GM23338 (cell line): Measurements from ENCODE around the gene TMEM247. TPM values are rescaled to one million over a fixed set of nuclear protein-coding genes. Genes with fewer than 3 reads are reported as not detected.

ENCODE experiments used
- ATAC-seq: fragments of 200-7000 bp; cut with Tn5 transposase; 3 replicates; pipeline ENCODE4 v1.9.1; 2020
- DNase-seq: peaks from one replicate; pipeline ENCODE4 v3.0.0-alpha.2; 2015; ENCODE audit warnings: low spot score
- H2AFZ ChIP-seq: fragments of 200-600 bp; sonication (generic); 2 replicates; pipeline ENCODE4 v1.8.0; 2016; ENCODE audit warnings: antibody characterized with exemption, mild to moderate bottlenecking, moderate library complexity
- H3F3A ChIP-seq: fragments of 200-600 bp; sonication (generic); replicated peaks from 2 replicates; pipeline ENCODE4 v1.8.0; 2017; ENCODE audit warnings: antibody characterized with exemption, mixed run types, low read depth
- H3K27ac ChIP-seq: fragments of 200-600 bp; sonication (generic); 2 replicates; pipeline ENCODE4 v1.6.1; 2016; ENCODE audit warnings: low read depth
- H3K27me3 ChIP-seq: fragments of 200-600 bp; sonication (generic); 2 replicates; pipeline ENCODE4 v1.8.0; 2016; ENCODE audit warnings: mild to moderate bottlenecking, mixed run types, moderate library complexity; ENCODE audit not compliant: insufficient read depth
- H3K36me3 ChIP-seq: fragments of 200-600 bp; sonication (generic); 2 replicates; pipeline ENCODE4 v1.8.0; 2016; ENCODE audit warnings: mild to moderate bottlenecking; ENCODE audit not compliant: insufficient read depth
- H3K4me1 ChIP-seq: fragments of 200-600 bp; sonication (generic); 2 replicates; pipeline ENCODE4 v1.8.0; 2016; ENCODE audit warnings: mild to moderate bottlenecking, moderate library complexity; ENCODE audit not compliant: insufficient read depth
- H3K4me2 ChIP-seq: fragments of 200-600 bp; sonication (generic); 2 replicates; pipeline ENCODE4 v1.7.1; 2017; ENCODE audit warnings: mixed run types
- H3K4me3 ChIP-seq: fragments of 200-600 bp; sonication (generic); 2 replicates; pipeline ENCODE4 v1.6.1; 2016; ENCODE audit warnings: mixed run types
- H3K79me2 ChIP-seq: fragments of 200-600 bp; sonication (generic); replicated peaks from 2 replicates; pipeline ENCODE4 v1.8.0; 2017; ENCODE audit warnings: mild to moderate bottlenecking; ENCODE audit not compliant: insufficient read depth
- H3K9me2 ChIP-seq: fragments of 200-600 bp; sonication (generic); 2 replicates; pipeline ENCODE4 v1.8.0; 2017; ENCODE audit not compliant: insufficient read depth
- H4K20me1 ChIP-seq: fragments of 200-600 bp; sonication (generic); replicated peaks from 2 replicates; pipeline ENCODE4 v1.8.0; 2017; ENCODE audit warnings: mild to moderate bottlenecking; ENCODE audit not compliant: insufficient read depth
- H3K27ac Mint-ChIP-seq: 2 replicates; pipeline ENCODE4 v1.8.0; 2020; ENCODE audit warnings: inconsistent platforms, mild to moderate bottlenecking, moderate library complexity, mixed read lengths
- H3K27me3 Mint-ChIP-seq: 3 replicates; pipeline ENCODE4 v1.8.0; 2022; ENCODE audit warnings: low read depth, mild to moderate bottlenecking, moderate library complexity, mixed read lengths, inconsistent platforms; ENCODE audit not compliant: insufficient read depth, poor library complexity
- H3K36me3 Mint-ChIP-seq: 3 replicates; pipeline ENCODE4 v1.8.0; 2021; ENCODE audit warnings: low read depth, mild to moderate bottlenecking, inconsistent platforms, moderate library complexity, mixed read lengths
- H3K4me1 Mint-ChIP-seq: 3 replicates; pipeline ENCODE4 v1.8.0; 2020; ENCODE audit warnings: mild to moderate bottlenecking, inconsistent platforms, mixed read lengths
- H3K4me3 Mint-ChIP-seq: 3 replicates; pipeline ENCODE4 v1.8.0; 2021; ENCODE audit warnings: moderate library complexity, mild to moderate bottlenecking, inconsistent platforms, mixed read lengths
- H3K9me3 Mint-ChIP-seq: 3 replicates; pipeline ENCODE4 v1.8.0; 2020; ENCODE audit warnings: moderate library complexity, mild to moderate bottlenecking, inconsistent platforms, mixed read lengths
- CREB1 ChIP-seq: fragments of 250-450 bp; sonication (Bioruptor Pico); IDR thresholded peaks from 2 replicates; pipeline ENCODE4 v1.5.0; 2020; ENCODE audit warnings: low read depth, mild to moderate bottlenecking, moderate library complexity
- EZH2 ChIP-seq: fragments of 200-600 bp; sonication (generic); IDR thresholded peaks from one replicate; pipeline ENCODE4 v1.8.0; 2017; ENCODE audit warnings: antibody characterized with exemption, mild to moderate bottlenecking, low read depth; ENCODE audit not compliant: unreplicated experiment
- EZH2phosphoT487 ChIP-seq: fragments of 200-600 bp; sonication (generic); IDR thresholded peaks from one replicate; pipeline ENCODE4 v1.8.1; 2018; ENCODE audit warnings: antibody characterized with exemption; ENCODE audit not compliant: unreplicated experiment
- JUNB ChIP-seq: IDR thresholded peaks from one replicate; pipeline ENCODE4 v1.6.1; 2016; ENCODE audit warnings: antibody characterized with exemption; ENCODE audit not compliant: unreplicated experiment
- NANOG ChIP-seq: IDR thresholded peaks from 2 replicates; pipeline ENCODE4 v1.6.1; 2016; ENCODE audit warnings: antibody characterized with exemption, borderline replicate concordance
- POLR2AphosphoS5 ChIP-seq: IDR thresholded peaks from 2 replicates; pipeline ENCODE4 v1.6.1; 2016; ENCODE audit warnings: antibody characterized with exemption, low read depth
- STAT1 ChIP-seq: IDR thresholded peaks from one replicate; pipeline ENCODE4 v1.6.1; 2016; ENCODE audit warnings: antibody characterized with exemption; ENCODE audit not compliant: unreplicated experiment
- ZNF114 ChIP-seq: fragments of 250-450 bp; sonication (Bioruptor Pico); IDR thresholded peaks from 2 replicates; pipeline ENCODE4 v1.5.0; 2020; ENCODE audit warnings: mild to moderate bottlenecking, moderate library complexity
- ZNF331 ChIP-seq: fragments of 250-450 bp; sonication (Bioruptor Pico); IDR thresholded peaks from 2 replicates; pipeline ENCODE4 v1.5.0; 2020; ENCODE audit warnings: low read depth, mild to moderate bottlenecking, moderate library complexity
- polyA plus RNA-seq: library from polyadenylated mRNA; unstranded; fragments of >200 nt; fragmentation: Nextera tagmentation; extraction: Ambion mirVana; gene quantifications from 2 replicates; pipeline ENCODE4 v1.2.1, GENCODE V29; 2016
- total RNA-seq: library from RNA; depleted of rRNA; stranded (reverse); fragments of >200 nt; shearing (Covaris generic); gene quantifications from 2 replicates; pipeline ENCODE4 v1.2.3, GENCODE V29; 2014
- TF ChIP-seq, protein P1 (sequence below), 2 experiments: fragments of 200-600 bp in 1 of 2; sonication (generic) in 1 of 2; conservative IDR thresholded peaks; 2 replicates each; pipeline versions ENCODE4 v1.5.1 to v1.6.1; 2016 to 2017; ENCODE audit warnings: antibody characterized with exemption in 2 of 2, low read depth in 2 of 2, mild to moderate bottlenecking in 2 of 2, moderate library complexity in 1 of 2
- TF ChIP-seq, protein P2 (sequence below): IDR thresholded peaks from 2 replicates; pipeline ENCODE4 v1.6.1; 2016; ENCODE audit warnings: antibody characterized with exemption
- TF ChIP-seq, protein P3 (sequence below): fragments of 250-450 bp; sonication (Bioruptor Pico); IDR thresholded peaks from 2 replicates; pipeline ENCODE4 v1.5.0; 2020; ENCODE audit warnings: mild to moderate bottlenecking, moderate library complexity
- TF ChIP-seq, protein P4 (sequence below): IDR thresholded peaks from one replicate; pipeline ENCODE4 v1.6.1; 2018; ENCODE audit warnings: antibody characterized with exemption; ENCODE audit not compliant: unreplicated experiment

Gene TMEM247
- total and polyA plus RNA-seq, 2 experiments from 2014 or later: not detected

DNA sequence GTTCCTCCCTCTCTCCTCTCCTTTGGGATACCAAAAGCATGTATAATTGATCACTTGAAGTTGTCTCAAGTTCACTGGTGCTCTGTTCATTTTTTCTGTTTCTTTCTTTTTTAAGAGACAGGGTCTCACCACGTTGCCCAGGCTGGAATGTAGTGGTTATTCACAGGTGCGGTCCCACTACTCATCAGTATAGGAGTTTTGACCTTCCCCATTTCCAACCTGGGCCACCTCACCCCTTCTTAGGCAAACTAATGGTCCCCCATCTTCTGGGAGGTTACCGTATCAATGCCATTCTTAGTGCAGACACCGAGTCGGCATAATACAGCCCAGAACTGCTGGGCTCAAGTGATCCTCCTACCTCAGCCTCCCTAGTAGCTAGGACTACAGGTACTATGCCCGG, 31.3 kb upstream of the TMEM247 start:
- TF ChIP-seq, protein P1, sequence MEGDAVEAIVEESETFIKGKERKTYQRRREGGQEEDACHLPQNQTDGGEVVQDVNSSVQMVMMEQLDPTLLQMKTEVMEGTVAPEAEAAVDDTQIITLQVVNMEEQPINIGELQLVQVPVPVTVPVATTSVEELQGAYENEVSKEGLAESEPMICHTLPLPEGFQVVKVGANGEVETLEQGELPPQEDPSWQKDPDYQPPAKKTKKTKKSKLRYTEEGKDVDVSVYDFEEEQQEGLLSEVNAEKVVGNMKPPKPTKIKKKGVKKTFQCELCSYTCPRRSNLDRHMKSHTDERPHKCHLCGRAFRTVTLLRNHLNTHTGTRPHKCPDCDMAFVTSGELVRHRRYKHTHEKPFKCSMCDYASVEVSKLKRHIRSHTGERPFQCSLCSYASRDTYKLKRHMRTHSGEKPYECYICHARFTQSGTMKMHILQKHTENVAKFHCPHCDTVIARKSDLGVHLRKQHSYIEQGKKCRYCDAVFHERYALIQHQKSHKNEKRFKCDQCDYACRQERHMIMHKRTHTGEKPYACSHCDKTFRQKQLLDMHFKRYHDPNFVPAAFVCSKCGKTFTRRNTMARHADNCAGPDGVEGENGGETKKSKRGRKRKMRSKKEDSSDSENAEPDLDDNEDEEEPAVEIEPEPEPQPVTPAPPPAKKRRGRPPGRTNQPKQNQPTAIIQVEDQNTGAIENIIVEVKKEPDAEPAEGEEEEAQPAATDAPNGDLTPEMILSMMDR (conservative IDR thresholded peaks at IDR 0.05; ENCODE audit: low read depth in 2 of 2): no peak
- TF ChIP-seq, protein P2, sequence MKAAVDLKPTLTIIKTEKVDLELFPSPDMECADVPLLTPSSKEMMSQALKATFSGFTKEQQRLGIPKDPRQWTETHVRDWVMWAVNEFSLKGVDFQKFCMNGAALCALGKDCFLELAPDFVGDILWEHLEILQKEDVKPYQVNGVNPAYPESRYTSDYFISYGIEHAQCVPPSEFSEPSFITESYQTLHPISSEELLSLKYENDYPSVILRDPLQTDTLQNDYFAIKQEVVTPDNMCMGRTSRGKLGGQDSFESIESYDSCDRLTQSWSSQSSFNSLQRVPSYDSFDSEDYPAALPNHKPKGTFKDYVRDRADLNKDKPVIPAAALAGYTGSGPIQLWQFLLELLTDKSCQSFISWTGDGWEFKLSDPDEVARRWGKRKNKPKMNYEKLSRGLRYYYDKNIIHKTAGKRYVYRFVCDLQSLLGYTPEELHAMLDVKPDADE: no peak
- TF ChIP-seq STAT1: no peak
- TF ChIP-seq EZH2: no peak
- TF ChIP-seq EZH2phosphoT487: no peak
- no peak for TF ChIP-seq NANOG
- TF ChIP-seq ZNF331 (CRISPR knock-in tag): no peak
- TF ChIP-seq, protein P3, sequence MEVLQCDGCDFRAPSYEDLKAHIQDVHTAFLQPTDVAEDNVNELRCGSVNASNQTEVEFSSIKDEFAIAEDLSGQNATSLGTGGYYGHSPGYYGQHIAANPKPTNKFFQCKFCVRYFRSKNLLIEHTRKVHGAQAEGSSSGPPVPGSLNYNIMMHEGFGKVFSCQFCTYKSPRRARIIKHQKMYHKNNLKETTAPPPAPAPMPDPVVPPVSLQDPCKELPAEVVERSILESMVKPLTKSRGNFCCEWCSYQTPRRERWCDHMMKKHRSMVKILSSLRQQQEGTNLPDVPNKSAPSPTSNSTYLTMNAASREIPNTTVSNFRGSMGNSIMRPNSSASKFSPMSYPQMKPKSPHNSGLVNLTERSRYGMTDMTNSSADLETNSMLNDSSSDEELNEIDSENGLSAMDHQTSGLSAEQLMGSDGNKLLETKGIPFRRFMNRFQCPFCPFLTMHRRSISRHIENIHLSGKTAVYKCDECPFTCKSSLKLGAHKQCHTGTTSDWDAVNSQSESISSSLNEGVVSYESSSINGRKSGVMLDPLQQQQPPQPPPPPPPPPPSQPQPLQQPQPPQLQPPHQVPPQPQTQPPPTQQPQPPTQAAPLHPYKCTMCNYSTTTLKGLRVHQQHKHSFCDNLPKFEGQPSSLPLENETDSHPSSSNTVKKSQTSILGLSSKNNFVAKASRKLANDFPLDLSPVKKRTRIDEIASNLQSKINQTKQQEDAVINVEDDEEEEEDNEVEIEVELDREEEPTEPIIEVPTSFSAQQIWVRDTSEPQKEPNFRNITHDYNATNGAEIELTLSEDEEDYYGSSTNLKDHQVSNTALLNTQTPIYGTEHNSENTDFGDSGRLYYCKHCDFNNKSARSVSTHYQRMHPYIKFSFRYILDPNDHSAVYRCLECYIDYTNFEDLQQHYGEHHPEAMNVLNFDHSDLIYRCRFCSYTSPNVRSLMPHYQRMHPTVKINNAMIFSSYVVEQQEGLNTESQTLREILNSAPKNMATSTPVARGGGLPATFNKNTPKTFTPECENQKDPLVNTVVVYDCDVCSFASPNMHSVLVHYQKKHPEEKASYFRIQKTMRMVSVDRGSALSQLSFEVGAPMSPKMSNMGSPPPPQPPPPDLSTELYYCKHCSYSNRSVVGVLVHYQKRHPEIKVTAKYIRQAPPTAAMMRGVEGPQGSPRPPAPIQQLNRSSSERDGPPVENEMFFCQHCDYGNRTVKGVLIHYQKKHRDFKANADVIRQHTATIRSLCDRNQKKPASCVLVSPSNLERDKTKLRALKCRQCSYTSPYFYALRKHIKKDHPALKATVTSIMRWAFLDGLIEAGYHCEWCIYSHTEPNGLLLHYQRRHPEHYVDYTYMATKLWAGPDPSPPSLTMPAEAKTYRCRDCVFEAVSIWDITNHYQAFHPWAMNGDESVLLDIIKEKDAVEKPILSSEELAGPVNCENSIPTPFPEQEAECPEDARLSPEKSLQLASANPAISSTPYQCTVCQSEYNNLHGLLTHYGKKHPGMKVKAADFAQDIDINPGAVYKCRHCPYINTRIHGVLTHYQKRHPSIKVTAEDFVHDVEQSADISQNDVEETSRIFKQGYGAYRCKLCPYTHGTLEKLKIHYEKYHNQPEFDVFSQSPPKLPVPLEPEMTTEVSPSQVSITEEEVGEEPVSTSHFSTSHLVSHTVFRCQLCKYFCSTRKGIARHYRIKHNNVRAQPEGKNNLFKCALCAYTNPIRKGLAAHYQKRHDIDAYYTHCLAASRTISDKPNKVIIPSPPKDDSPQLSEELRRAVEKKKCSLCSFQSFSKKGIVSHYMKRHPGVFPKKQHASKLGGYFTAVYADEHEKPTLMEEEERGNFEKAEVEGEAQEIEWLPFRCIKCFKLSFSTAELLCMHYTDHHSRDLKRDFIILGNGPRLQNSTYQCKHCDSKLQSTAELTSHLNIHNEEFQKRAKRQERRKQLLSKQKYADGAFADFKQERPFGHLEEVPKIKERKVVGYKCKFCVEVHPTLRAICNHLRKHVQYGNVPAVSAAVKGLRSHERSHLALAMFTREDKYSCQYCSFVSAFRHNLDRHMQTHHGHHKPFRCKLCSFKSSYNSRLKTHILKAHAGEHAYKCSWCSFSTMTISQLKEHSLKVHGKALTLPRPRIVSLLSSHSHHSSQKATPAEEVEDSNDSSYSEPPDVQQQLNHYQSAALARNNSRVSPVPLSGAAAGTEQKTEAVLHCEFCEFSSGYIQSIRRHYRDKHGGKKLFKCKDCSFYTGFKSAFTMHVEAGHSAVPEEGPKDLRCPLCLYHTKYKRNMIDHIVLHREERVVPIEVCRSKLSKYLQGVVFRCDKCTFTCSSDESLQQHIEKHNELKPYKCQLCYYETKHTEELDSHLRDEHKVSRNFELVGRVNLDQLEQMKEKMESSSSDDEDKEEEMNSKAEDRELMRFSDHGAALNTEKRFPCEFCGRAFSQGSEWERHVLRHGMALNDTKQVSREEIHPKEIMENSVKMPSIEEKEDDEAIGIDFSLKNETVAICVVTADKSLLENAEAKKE (CRISPR knock-in tag): no peak
- no peak for TF ChIP-seq CREB1 (CRISPR knock-in tag)
- TF ChIP-seq ZNF114 (CRISPR knock-in tag): no peak
- TF ChIP-seq JUNB: no peak
- TF ChIP-seq, protein P4, sequence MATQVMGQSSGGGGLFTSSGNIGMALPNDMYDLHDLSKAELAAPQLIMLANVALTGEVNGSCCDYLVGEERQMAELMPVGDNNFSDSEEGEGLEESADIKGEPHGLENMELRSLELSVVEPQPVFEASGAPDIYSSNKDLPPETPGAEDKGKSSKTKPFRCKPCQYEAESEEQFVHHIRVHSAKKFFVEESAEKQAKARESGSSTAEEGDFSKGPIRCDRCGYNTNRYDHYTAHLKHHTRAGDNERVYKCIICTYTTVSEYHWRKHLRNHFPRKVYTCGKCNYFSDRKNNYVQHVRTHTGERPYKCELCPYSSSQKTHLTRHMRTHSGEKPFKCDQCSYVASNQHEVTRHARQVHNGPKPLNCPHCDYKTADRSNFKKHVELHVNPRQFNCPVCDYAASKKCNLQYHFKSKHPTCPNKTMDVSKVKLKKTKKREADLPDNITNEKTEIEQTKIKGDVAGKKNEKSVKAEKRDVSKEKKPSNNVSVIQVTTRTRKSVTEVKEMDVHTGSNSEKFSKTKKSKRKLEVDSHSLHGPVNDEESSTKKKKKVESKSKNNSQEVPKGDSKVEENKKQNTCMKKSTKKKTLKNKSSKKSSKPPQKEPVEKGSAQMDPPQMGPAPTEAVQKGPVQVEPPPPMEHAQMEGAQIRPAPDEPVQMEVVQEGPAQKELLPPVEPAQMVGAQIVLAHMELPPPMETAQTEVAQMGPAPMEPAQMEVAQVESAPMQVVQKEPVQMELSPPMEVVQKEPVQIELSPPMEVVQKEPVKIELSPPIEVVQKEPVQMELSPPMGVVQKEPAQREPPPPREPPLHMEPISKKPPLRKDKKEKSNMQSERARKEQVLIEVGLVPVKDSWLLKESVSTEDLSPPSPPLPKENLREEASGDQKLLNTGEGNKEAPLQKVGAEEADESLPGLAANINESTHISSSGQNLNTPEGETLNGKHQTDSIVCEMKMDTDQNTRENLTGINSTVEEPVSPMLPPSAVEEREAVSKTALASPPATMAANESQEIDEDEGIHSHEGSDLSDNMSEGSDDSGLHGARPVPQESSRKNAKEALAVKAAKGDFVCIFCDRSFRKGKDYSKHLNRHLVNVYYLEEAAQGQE: no peak
- TF ChIP-seq POLR2AphosphoS5: no peak
- no peak overlapping the region for H3K4me2 ChIP-seq
- Mint-ChIP-seq H3K36me3 (no peaks in the 10 kb centered on the region), H3K27me3 (no peaks in the 10 kb centered on the region), H3K27ac (no peak overlapping the region), H3K9me3 (no peaks in the 10 kb centered on the region), H3K4me1 (no peaks in the 10 kb centered on the region), H3K4me3 (no peak overlapping the region)
- H3K79me2 ChIP-seq: no peaks in the 10 kb centered on the region
- no peaks in the 10 kb centered on the region for H3K36me3 ChIP-seq
- H3K27me3 ChIP-seq: no peaks in the 10 kb centered on the region
- H3F3A ChIP-seq: no peaks in the 10 kb centered on the region
- no peak for DNase-seq
- peaks cover 4% of the 10 kb centered on the region; the same call in 1 of the 2 replicates for H3K9me2 ChIP-seq
- H4K20me1 ChIP-seq: no peaks in the 10 kb centered on the region
- no peak overlapping the region for H2AFZ ChIP-seq
- H3K4me1 ChIP-seq: no peaks in the 10 kb centered on the region
- no peak overlapping the region for H3K4me3 ChIP-seq
- H3K27ac ChIP-seq: no peak overlapping the region
- ATAC-seq: no peak
